MCF 10A (cell line): ENCODE data around the gene HMBS. TPM values are rescaled to one million over a fixed set of nuclear protein-coding genes. Genes with fewer than 3 reads are reported as not detected.

Source experiments
- BruUV-seq: library from RNA; stranded (reverse); fragments of 400-500 nt; replicated peaks from 2 replicates; lab custom pipeline; 2021; lab: Mats Ljungman, UMichigan
- CTCF ChIA-PET: fragments of 300-600 bp; sonication (Branson Sonifier 250); formaldehyde crosslinking; extraction: SDS; loops from one replicate; lab custom pipeline; 2021; ENCODE audit warnings: antibody characterized with exemption, inconsistent platforms; lab: Yijun Ruan, JAX
- POLR2A ChIA-PET: fragments of 300-600, 350-650 bp; sonication (Branson Sonifier 250); formaldehyde crosslinking; extraction: SDS; loops from one replicate; lab custom pipeline; 2020; ENCODE audit warnings: antibody characterized with exemption, inconsistent platforms; lab: Yijun Ruan, JAX
- DNase-seq: peaks from one replicate; pipeline ENCODE4 v3.0.0-alpha.2; 2018; ENCODE audit not compliant: unreplicated experiment
- H3K27ac Mint-ChIP-seq: one replicate; pipeline ENCODE4 v1.8.0; 2022; ENCODE audit warnings: mild to moderate bottlenecking, low read depth, mixed read lengths; ENCODE audit not compliant: unreplicated experiment
- H3K27me3 Mint-ChIP-seq: one replicate; pipeline ENCODE4 v1.8.0; 2022; ENCODE audit warnings: mixed read lengths; ENCODE audit not compliant: insufficient read depth, unreplicated experiment
- H3K36me3 Mint-ChIP-seq: one replicate; pipeline ENCODE4 v1.8.0; 2022; ENCODE audit warnings: mild to moderate bottlenecking, moderate library complexity, mixed read lengths; ENCODE audit not compliant: insufficient read depth, unreplicated experiment
- H3K4me1 Mint-ChIP-seq: one replicate; pipeline ENCODE4 v1.8.0; 2022; ENCODE audit warnings: mixed read lengths; ENCODE audit not compliant: insufficient read depth, unreplicated experiment
- H3K4me3 Mint-ChIP-seq: one replicate; pipeline ENCODE4 v1.8.0; 2022; ENCODE audit warnings: mild to moderate bottlenecking, moderate library complexity, mixed read lengths; ENCODE audit not compliant: unreplicated experiment
- H3K9me3 Mint-ChIP-seq: one replicate; pipeline ENCODE4 v1.8.0; 2022; ENCODE audit warnings: mixed read lengths; ENCODE audit not compliant: unreplicated experiment
- intact Hi-C: fragments of 100-400 bp; cut with micrococcal nuclease; formaldehyde crosslinking; loops from 2 replicates; pipeline ENCODE4 v1.14.1; 2022
- total RNA-seq: library from RNA; stranded (reverse); gene quantifications from 2 replicates; pipeline ENCODE4 v1.2.3, GENCODE V29; 2022
- TF ChIP-seq, protein P1 (sequence below): fragments of 200-600 bp; IDR thresholded peaks from one replicate; pipeline ENCODE4 v1.8.0; 2022; ENCODE audit warnings: antibody characterized with exemption, mild to moderate bottlenecking; ENCODE audit not compliant: unreplicated experiment

The HMBS gene
- total RNA-seq, 1 experiment from 2014 or later, result 51.3 TPM

DNA sequence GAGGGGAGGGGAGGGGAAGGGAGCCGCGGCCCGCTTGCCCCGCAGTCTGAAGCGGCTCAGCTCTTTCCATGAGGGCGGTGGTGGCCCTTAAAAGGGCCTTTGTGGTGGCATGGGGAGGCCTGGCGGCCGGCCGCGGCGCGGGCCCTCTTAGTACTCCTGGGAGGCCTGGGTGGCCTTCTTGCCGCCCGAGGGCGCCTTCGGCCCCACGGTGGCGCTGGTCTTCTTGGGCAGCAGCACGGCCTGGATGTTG lies 10.1 kb downstream of the HMBS start:
- intact Hi-C loops, result loop anchor here (1.0 kb wide), 2 partner anchors 103 to 229 kb away; no protein-coding TSS in a partner anchor
- Mint-ChIP-seq H3K4me1 (peaks cover 21% of the 10 kb centered on the region), H3K27ac (peak overlapping the region; percentile 89), H3K9me3 (no peaks in the 10 kb centered on the region), H3K4me3 (peak overlapping the region; percentile 89), H3K27me3 (no peaks in the 10 kb centered on the region), H3K36me3 (peaks cover 50% of the 10 kb centered on the region)
- TF ChIP-seq, protein P1, sequence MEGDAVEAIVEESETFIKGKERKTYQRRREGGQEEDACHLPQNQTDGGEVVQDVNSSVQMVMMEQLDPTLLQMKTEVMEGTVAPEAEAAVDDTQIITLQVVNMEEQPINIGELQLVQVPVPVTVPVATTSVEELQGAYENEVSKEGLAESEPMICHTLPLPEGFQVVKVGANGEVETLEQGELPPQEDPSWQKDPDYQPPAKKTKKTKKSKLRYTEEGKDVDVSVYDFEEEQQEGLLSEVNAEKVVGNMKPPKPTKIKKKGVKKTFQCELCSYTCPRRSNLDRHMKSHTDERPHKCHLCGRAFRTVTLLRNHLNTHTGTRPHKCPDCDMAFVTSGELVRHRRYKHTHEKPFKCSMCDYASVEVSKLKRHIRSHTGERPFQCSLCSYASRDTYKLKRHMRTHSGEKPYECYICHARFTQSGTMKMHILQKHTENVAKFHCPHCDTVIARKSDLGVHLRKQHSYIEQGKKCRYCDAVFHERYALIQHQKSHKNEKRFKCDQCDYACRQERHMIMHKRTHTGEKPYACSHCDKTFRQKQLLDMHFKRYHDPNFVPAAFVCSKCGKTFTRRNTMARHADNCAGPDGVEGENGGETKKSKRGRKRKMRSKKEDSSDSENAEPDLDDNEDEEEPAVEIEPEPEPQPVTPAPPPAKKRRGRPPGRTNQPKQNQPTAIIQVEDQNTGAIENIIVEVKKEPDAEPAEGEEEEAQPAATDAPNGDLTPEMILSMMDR, result peak; percentile 57
- POLR2A ChIA-PET, result interaction anchor here (0.6 to 5.5 kb wide), 29 partner anchors 8 to 747 kb away, joined by 3 to 59 read pairs (median 4); partner anchors contain the start of genes ABCG4, C2CD2L, CBL and CENATAC
- CTCF ChIA-PET, result interaction anchor here (0.6 to 3.3 kb wide), 13 partner anchors 9 to 380 kb away, joined by 3 to 19 read pairs (median 5); partner anchors contain the start of genes C2CD2L, HMBS and HYOU1
- no TSS peak for BruUV-seq
- DNase-seq, result peak; percentile 78

- ChIA-PET CTCF (interaction anchor here (0.6 to 3.3 kb wide), 11 partner anchors 10 to 380 kb away, joined by 3 to 19 read pairs (median 5); partner anchors contain the start of genes C2CD2L, HMBS and HYOU1), POLR2A (interaction anchor here (0.6 to 5.5 kb wide), 29 partner anchors 7 to 747 kb away, joined by 3 to 59 read pairs (median 4); partner anchors contain the start of genes C2CD2L, CBL, CENATAC and DPAGT1)
- intact Hi-C loops, result loop anchor here (1.0 kb wide), 1 partner anchor 228 kb away; no protein-coding TSS in a partner anchor
- H3K9me3 Mint-ChIP-seq, result no peaks in the 10 kb centered on the region
- H3K36me3 Mint-ChIP-seq, result peaks cover 51% of the 10 kb centered on the region
- DNase-seq, result peak; percentile 100
- no peaks in the 10 kb centered on the region for H3K27me3 Mint-ChIP-seq
- TF ChIP-seq, protein P1, result peak; percentile 1
- H3K4me1 Mint-ChIP-seq, result peaks cover 26% of the 10 kb centered on the region
- H3K27ac Mint-ChIP-seq, result peak overlapping the region; percentile 89
- peak overlapping the region; percentile 89 for H3K4me3 Mint-ChIP-seq
- TSS peak; percentile 68 for BruUV-seq
Measured at GRCh38 chr11:119095066-119095880, 10.6 kb downstream of the HMBS start.

GRCh38 chr11:119099711-119100110 lies 15.0 kb downstream of the HMBS start:
- intact Hi-C loops, result loop anchor here (2.0 to 10.0 kb wide), 5 partner anchors 21 to 185 kb away; partner anchors contain the start of genes HINFP, HYOU1, RPS25 and TRAPPC4

More at GRCh38 chr11:119099711-119100110, 15.0 kb downstream of the HMBS start:
- H3K27me3 Mint-ChIP-seq, result no peaks in the 10 kb centered on the region
- ChIA-PET CTCF (interaction anchor here (0.6 to 1.6 kb wide), 10 partner anchors 10 to 458 kb away, joined by 3 to 6 read pairs (median 4); partner anchors contain the start of gene TRAPPC4), POLR2A (interaction anchor here (0.7 to 1.5 kb wide), 4 partner anchors 32 to 153 kb away, joined by 3 read pairs; partner anchors contain the start of genes HYOU1, RPS25, TRAPPC4 and VPS11)
- BruUV-seq, result no TSS peak
- no peak for DNase-seq
- peaks cover 16% of the 10 kb centered on the region for H3K4me1 Mint-ChIP-seq
- H3K4me3 Mint-ChIP-seq, result no peak overlapping the region
- H3K27ac Mint-ChIP-seq, result peak overlapping the region; percentile 99
- TF ChIP-seq, protein P1, result no peak
- H3K36me3 Mint-ChIP-seq, result peaks cover 53% of the 10 kb centered on the region
- H3K9me3 Mint-ChIP-seq, result no peaks in the 10 kb centered on the region
